GM19023 (cell line): ENCODE results near the gene CHST11.

Experiments
- ATAC-seq: cut with Tn5 transposase; IDR thresholded peaks from one replicate; pipeline ENCODE4 v1.9.1; 2021; ENCODE audit warnings: mild to moderate bottlenecking, moderate library complexity; ENCODE audit not compliant: unreplicated experiment

The CHST11 gene

GRCh38 chr12:104501660-104502059, 44.9 kb downstream of the CHST11 start:
- ATAC-seq: no peak

GRCh38 chr12:104502217-104502616, 45.5 kb downstream of the CHST11 start:
- no peak for ATAC-seq

- no peak for ATAC-seq
These were observed 45.9 kb downstream of the CHST11 start for GRCh38 chr12:104502638-104503037.

- ATAC-seq: no peak
These were observed 46.4 kb downstream of the CHST11 start for GRCh38 chr12:104503191-104503590.

GRCh38 chr12:104504146-104504545, 47.4 kb downstream of the CHST11 start:
- ATAC-seq: no peak

GRCh38 chr12:104505095-104505818, 48.5 kb downstream of the CHST11 start:
- ATAC-seq: peak; percentile 94

- no peak for ATAC-seq
These were observed 50.1 kb downstream of the CHST11 start for GRCh38 chr12:104506676-104507401.

GRCh38 chr12:104507672-104508071, 50.9 kb downstream of the CHST11 start:
- no peak for ATAC-seq

- ATAC-seq: no peak
These were observed 52.2 kb downstream of the CHST11 start for GRCh38 chr12:104508752-104509446.

GRCh38 chr12:104510145-104510872, 53.6 kb downstream of the CHST11 start:
- ATAC-seq: no peak

GRCh38 chr12:104510873-104511440, 54.2 kb downstream of the CHST11 start:
- ATAC-seq: no peak

- ATAC-seq: no peak
These were observed 56.9 kb downstream of the CHST11 start for GRCh38 chr12:104513681-104514080.

GRCh38 chr12:104514092-104514810, 57.5 kb downstream of the CHST11 start:
- ATAC-seq: no peak

- no peak for ATAC-seq
These were observed 59.2 kb downstream of the CHST11 start for GRCh38 chr12:104515899-104516298.

GRCh38 chr12:104516821-104517220, 60.1 kb downstream of the CHST11 start:
- no peak for ATAC-seq

- ATAC-seq: no peak
These were observed 61.1 kb downstream of the CHST11 start for GRCh38 chr12:104517880-104518279.

- no peak for ATAC-seq
These were observed 62.7 kb downstream of the CHST11 start for GRCh38 chr12:104519190-104520019.

- ATAC-seq: peak; percentile 56
These were observed 63.6 kb downstream of the CHST11 start for GRCh38 chr12:104520242-104520900.

- no peak for ATAC-seq
These were observed 65.0 kb downstream of the CHST11 start for GRCh38 chr12:104521731-104522130.
